HEK293 (cell line): ENCODE measurements around the gene ZNF385D.

ENCODE experiments used
- OVOL3 ChIP-seq: fragments of 450-650 bp; formaldehyde crosslinking; IDR thresholded peaks from 2 replicates; pipeline ENCODE4 v1.5.1; 2016; ENCODE audit warnings: missing biosample characterization, missing genetic modification characterization
- ZNF174 ChIP-seq: fragments of 450-650 bp; formaldehyde crosslinking; IDR thresholded peaks from 2 replicates; pipeline ENCODE4 v1.5.0; 2017; ENCODE audit warnings: missing biosample characterization, mild to moderate bottlenecking, missing genetic modification characterization
- ZNF311 ChIP-seq: fragments of 450-650 bp; formaldehyde crosslinking; IDR thresholded peaks from 2 replicates; pipeline ENCODE4 v1.5.1; 2017; ENCODE audit warnings: missing biosample characterization, missing genetic modification characterization, borderline replicate concordance
- ZNF37A ChIP-seq: fragments of 450-650 bp; IDR thresholded peaks from 2 replicates; pipeline ENCODE4 v1.5.1; 2018; ENCODE audit warnings: missing biosample characterization, missing genetic modification characterization
- ZNF391 ChIP-seq: fragments of 450-650 bp; formaldehyde crosslinking; IDR thresholded peaks from 2 replicates; pipeline ENCODE4 v1.5.1; 2016; ENCODE audit warnings: low read depth, missing biosample characterization, missing genetic modification characterization, borderline replicate concordance
- ZNF510 ChIP-seq: fragments of 450-650 bp; formaldehyde crosslinking; IDR thresholded peaks from 2 replicates; pipeline ENCODE4 v1.5.1; 2018; ENCODE audit warnings: mild to moderate bottlenecking, missing genetic modification characterization, missing biosample characterization; ENCODE audit not compliant: insufficient replicate concordance
- ZSCAN23 ChIP-seq: fragments of 450-650 bp; formaldehyde crosslinking; IDR thresholded peaks from 2 replicates; pipeline ENCODE4 v1.5.1; 2016; ENCODE audit warnings: missing biosample characterization, missing genetic modification characterization
- TF ChIP-seq, protein P1 (sequence below): fragments of 450-650 bp; formaldehyde crosslinking; IDR thresholded peaks from 2 replicates; pipeline ENCODE4 v1.5.1; 2016; ENCODE audit warnings: missing biosample characterization, missing genetic modification characterization
- TF ChIP-seq, protein P2 (sequence below): sonication (generic); formaldehyde crosslinking; IDR thresholded peaks from 2 replicates; pipeline ENCODE4 v1.8.1; 2022; ENCODE audit warnings: mild to moderate bottlenecking, moderate library complexity, missing genetic modification reagents

DNA sequence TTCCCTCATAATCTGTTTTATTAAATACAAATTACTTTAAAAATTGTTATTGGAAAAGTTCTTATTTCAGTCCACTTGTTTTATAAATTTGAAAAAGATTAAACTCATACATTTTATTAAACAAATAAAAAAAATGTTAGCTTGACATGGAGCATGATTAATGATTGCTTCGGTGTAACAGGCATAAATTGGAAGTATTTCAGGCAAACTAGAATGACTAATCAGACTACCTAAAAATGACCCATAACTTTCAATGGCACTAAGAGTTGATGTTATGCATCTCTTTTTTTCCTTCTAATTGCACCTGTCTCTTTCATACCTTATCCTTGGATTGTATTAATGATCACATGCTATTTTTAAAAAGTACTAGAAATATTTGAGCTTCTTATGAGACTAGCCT lies 343.3 kb downstream of the ZNF385D start:
- TF ChIP-seq, protein P1, sequence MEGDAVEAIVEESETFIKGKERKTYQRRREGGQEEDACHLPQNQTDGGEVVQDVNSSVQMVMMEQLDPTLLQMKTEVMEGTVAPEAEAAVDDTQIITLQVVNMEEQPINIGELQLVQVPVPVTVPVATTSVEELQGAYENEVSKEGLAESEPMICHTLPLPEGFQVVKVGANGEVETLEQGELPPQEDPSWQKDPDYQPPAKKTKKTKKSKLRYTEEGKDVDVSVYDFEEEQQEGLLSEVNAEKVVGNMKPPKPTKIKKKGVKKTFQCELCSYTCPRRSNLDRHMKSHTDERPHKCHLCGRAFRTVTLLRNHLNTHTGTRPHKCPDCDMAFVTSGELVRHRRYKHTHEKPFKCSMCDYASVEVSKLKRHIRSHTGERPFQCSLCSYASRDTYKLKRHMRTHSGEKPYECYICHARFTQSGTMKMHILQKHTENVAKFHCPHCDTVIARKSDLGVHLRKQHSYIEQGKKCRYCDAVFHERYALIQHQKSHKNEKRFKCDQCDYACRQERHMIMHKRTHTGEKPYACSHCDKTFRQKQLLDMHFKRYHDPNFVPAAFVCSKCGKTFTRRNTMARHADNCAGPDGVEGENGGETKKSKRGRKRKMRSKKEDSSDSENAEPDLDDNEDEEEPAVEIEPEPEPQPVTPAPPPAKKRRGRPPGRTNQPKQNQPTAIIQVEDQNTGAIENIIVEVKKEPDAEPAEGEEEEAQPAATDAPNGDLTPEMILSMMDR (tag by site-specific recombination): no peak
- TF ChIP-seq ZNF510 (tag by site-specific recombination) (no peak), OVOL3 (no peak), ZNF174 (no peak), ZNF37A (tag by site-specific recombination) (no peak), ZNF311 (tag by site-specific recombination) (no peak), ZSCAN23 (no peak), ZNF391 (no peak)
- TF ChIP-seq, protein P2, sequence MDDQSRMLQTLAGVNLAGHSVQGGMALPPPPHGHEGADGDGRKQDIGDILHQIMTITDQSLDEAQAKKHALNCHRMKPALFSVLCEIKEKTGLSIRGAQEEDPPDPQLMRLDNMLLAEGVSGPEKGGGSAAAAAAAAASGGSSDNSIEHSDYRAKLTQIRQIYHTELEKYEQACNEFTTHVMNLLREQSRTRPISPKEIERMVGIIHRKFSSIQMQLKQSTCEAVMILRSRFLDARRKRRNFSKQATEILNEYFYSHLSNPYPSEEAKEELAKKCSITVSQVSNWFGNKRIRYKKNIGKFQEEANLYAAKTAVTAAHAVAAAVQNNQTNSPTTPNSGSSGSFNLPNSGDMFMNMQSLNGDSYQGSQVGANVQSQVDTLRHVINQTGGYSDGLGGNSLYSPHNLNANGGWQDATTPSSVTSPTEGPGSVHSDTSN: no peak
